ENCODE data around the gene ARL3.

Gene ARL3

GRCh38 chr10:102675666-102676533 is 38.3 kb downstream of the ARL3 start:
- H3K4me3 ChIP-seq (ENCODE audit: low read depth, low read length): peak overlapping the region; percentile 39
- no peak for TF ChIP-seq CTCF (IDR thresholded peaks at IDR 0.05; ENCODE audit: low read depth, low read length)

- H3K4me3 ChIP-seq (ENCODE audit: low read depth, low read length): peak overlapping the region; percentile 39
- TF ChIP-seq CTCF (IDR thresholded peaks at IDR 0.05; ENCODE audit: low read depth, low read length): no peak
Measured at GRCh38 chr10:102675011-102675665, 39.1 kb downstream of the ARL3 start.

GRCh38 chr10:102674566-102674965 is 39.6 kb downstream of the ARL3 start:
- H3K4me3 ChIP-seq (ENCODE audit: low read depth, low read length): no peak overlapping the region
- no peak for TF ChIP-seq CTCF (IDR thresholded peaks at IDR 0.05; ENCODE audit: low read depth, low read length)

- peak overlapping the region; percentile 44 for H3K4me3 ChIP-seq (ENCODE audit: low read depth, low read length)
- no peak for TF ChIP-seq CTCF (IDR thresholded peaks at IDR 0.05; ENCODE audit: low read depth, low read length)
Measured at GRCh38 chr10:102673819-102674511, 40.2 kb downstream of the ARL3 start.

- no peak overlapping the region; the same call in 1 of the 2 replicates for H3K4me3 ChIP-seq (ENCODE audit: low read depth, low read length)
- no peak for TF ChIP-seq CTCF (IDR thresholded peaks at IDR 0.05; ENCODE audit: low read depth, low read length)
Measured at GRCh38 chr10:102673236-102673818, 40.9 kb downstream of the ARL3 start.

- H3K4me3 ChIP-seq (ENCODE audit: low read depth, low read length): no peak overlapping the region
- TF ChIP-seq CTCF (IDR thresholded peaks at IDR 0.05; ENCODE audit: low read depth, low read length): no peak
Measured at GRCh38 chr10:102670871-102671434, 43.2 kb downstream of the ARL3 start.
